Stimulated activated naive B cell treated with anti-CD40 and anti-IgM and Interleukin-4, amounts not matched to agents 10 μg/mL and 1 μg/mL and 100 μg/mL, for 72 hours (primary cell): ENCODE data around the gene TYW3.

Experiments used
- ATAC-seq, 2 donors: fragments of 150-1000 bp; cut with Tn5 transposase; replicated peaks; 2 replicates each; pipeline ENCODE4 v1.10.0; 2021; ENCODE audit warnings: moderate library complexity in 1 of 2
- DNase-seq: peaks from one replicate; pipeline ENCODE4 v3.0.0; 2021
- H3K27ac Mint-ChIP-seq: one replicate; pipeline ENCODE4 v1.8.0; 2022; ENCODE audit warnings: mild to moderate bottlenecking, mixed read lengths
- H3K27me3 Mint-ChIP-seq, 2 donors: one replicate each; pipeline ENCODE4 v1.8.0; 2022; ENCODE audit warnings: mixed read lengths in 2 of 2
- H3K36me3 Mint-ChIP-seq, 2 donors: one replicate each; pipeline ENCODE4 v1.8.0; 2022; ENCODE audit warnings: mixed read lengths in 2 of 2, mild to moderate bottlenecking in 1 of 2
- H3K4me1 Mint-ChIP-seq, 2 donors: one replicate each; pipeline ENCODE4 v1.8.0; 2022; ENCODE audit warnings: mixed read lengths in 2 of 2, mild to moderate bottlenecking in 1 of 2
- H3K4me3 Mint-ChIP-seq, 2 donors: one replicate each; pipeline ENCODE4 v1.8.0; 2022; ENCODE audit warnings: mild to moderate bottlenecking in 2 of 2, mixed read lengths in 2 of 2, moderate library complexity in 1 of 2
- H3K9me3 Mint-ChIP-seq, 2 donors: one replicate each; pipeline ENCODE4 v1.8.0; 2022; ENCODE audit warnings: mixed read lengths in 2 of 2, mild to moderate bottlenecking in 1 of 2

The TYW3 gene

GRCh38 chr1:74785944-74786343, 53.0 kb downstream of the TYW3 start:
- DNase-seq (no peak), ATAC-seq (no peak)
- Mint-ChIP-seq H3K4me3 (no peak overlapping the region), H3K27ac (no peak overlapping the region), H3K9me3 (no peaks in the 10 kb centered on the region), H3K27me3 (peaks cover 7 to 10% of the 10 kb centered on the region in 2 donors), H3K36me3 (no peaks in the 10 kb centered on the region), H3K4me1 (no peaks in the 10 kb centered on the region)

GRCh38 chr1:74790453-74790852, 57.5 kb downstream of the TYW3 start:
- H3K27ac Mint-ChIP-seq = no peak overlapping the region
- H3K4me3 Mint-ChIP-seq = no peak overlapping the region
- ATAC-seq (no peak), DNase-seq (no peak)
- H3K9me3 Mint-ChIP-seq = no peaks in the 10 kb centered on the region
- H3K27me3 Mint-ChIP-seq = peaks cover 0 to 4% of the 10 kb centered on the region in 2 donors
- no peaks in the 10 kb centered on the region for H3K4me1 Mint-ChIP-seq
- H3K36me3 Mint-ChIP-seq = no peaks in the 10 kb centered on the region

GRCh38 chr1:74791491-74791890, 58.5 kb downstream of the TYW3 start:
- Mint-ChIP-seq H3K27me3 (peaks cover 0 to 4% of the 10 kb centered on the region in 2 donors), H3K9me3 (no peaks in the 10 kb centered on the region), H3K4me3 (no peak overlapping the region), H3K4me1 (no peaks in the 10 kb centered on the region), H3K27ac (no peak overlapping the region), H3K36me3 (no peaks in the 10 kb centered on the region)
- DNase-seq (no peak), ATAC-seq (no peak)

GRCh38 chr1:74799119-74799657, 66.2 kb downstream of the TYW3 start:
- Mint-ChIP-seq H3K4me3 (no peak overlapping the region), H3K4me1 (no peaks in the 10 kb centered on the region), H3K27ac (no peak overlapping the region), H3K9me3 (peaks cover 4 to 9% of the 10 kb centered on the region in 2 donors), H3K36me3 (no peaks in the 10 kb centered on the region), H3K27me3 (no peaks in the 10 kb centered on the region)
- DNase-seq = no peak
- ATAC-seq = no peak

GRCh38 chr1:74811436-74812179, 78.7 kb downstream of the TYW3 start:
- H3K4me1 Mint-ChIP-seq = no peaks in the 10 kb centered on the region
- H3K4me3 Mint-ChIP-seq = no peak overlapping the region
- no peak for ATAC-seq
- H3K27ac Mint-ChIP-seq = no peak overlapping the region
- no peaks in the 10 kb centered on the region for H3K27me3 Mint-ChIP-seq
- H3K9me3 Mint-ChIP-seq = peaks cover 0 to 2% of the 10 kb centered on the region in 2 donors
- no peaks in the 10 kb centered on the region for H3K36me3 Mint-ChIP-seq
- DNase-seq = no peak

- no peaks in the 10 kb centered on the region for H3K4me1 Mint-ChIP-seq
- DNase-seq (no peak), ATAC-seq (no peak)
- H3K4me3 Mint-ChIP-seq = no peak overlapping the region
- H3K27ac Mint-ChIP-seq = no peak overlapping the region
- no peaks in the 10 kb centered on the region for H3K27me3 Mint-ChIP-seq
- peaks cover 3 to 5% of the 10 kb centered on the region in 2 donors for H3K9me3 Mint-ChIP-seq
- H3K36me3 Mint-ChIP-seq = no peaks in the 10 kb centered on the region
Measured at GRCh38 chr1:74812180-74812541, 79.2 kb downstream of the TYW3 start.
